A673 (cell line): ENCODE results near the gene NAT8L. TPM values are rescaled to one million over a fixed set of nuclear protein-coding genes. Genes with fewer than 3 reads are reported as not detected.

ENCODE experiments used
- BruUV-seq: library from RNA; stranded (reverse); fragments of 400-500 nt; replicated peaks from 2 replicates; lab custom pipeline; 2021; lab: Mats Ljungman, UMichigan
- CTCF ChIA-PET: fragments of 300-600 bp; sonication (Branson Sonifier 250); formaldehyde crosslinking; loops from one replicate; lab custom pipeline; 2022; ENCODE audit warnings: antibody characterized with exemption; lab: Charles Lee
- POLR2A ChIA-PET: fragments of 300-600 bp; sonication (Branson Sonifier 250); formaldehyde crosslinking; loops from one replicate; lab custom pipeline; 2022; ENCODE audit warnings: antibody characterized with exemption; ENCODE audit not compliant: low non-redundant PET; lab: Charles Lee
- DNase-seq: peaks from one replicate; pipeline ENCODE4 v3.0.0-alpha.2; 2015; ENCODE audit warnings: low spot score
- H3K27ac ChIP-seq: fragments of 200-600 bp; sonication (generic); 2 replicates; pipeline ENCODE4 v1.5.1; 2016; ENCODE audit warnings: mixed run types, low read depth, mild to moderate bottlenecking, mixed read lengths, antibody characterized with exemption, low read length; ENCODE audit not compliant: poor library complexity, severe bottlenecking
- H3K27me3 ChIP-seq: fragments of 200-600 bp; sonication (generic); replicated peaks from 2 replicates; pipeline ENCODE4 v1.6.1; 2017; ENCODE audit warnings: mixed run types, low read depth, mild to moderate bottlenecking, mixed read lengths, antibody characterized with exemption, low read length; ENCODE audit not compliant: insufficient read depth, poor library complexity
- H3K36me3 ChIP-seq: fragments of 200-600 bp; sonication (generic); 2 replicates; pipeline ENCODE4 v1.6.1; 2016; ENCODE audit warnings: mixed run types, mild to moderate bottlenecking, mixed read lengths, antibody characterized with exemption, low read length; ENCODE audit not compliant: insufficient read depth, poor library complexity, severe bottlenecking
- H3K4me1 ChIP-seq: fragments of 200-600 bp; sonication (generic); 2 replicates; pipeline ENCODE4 v1.6.1; 2017; ENCODE audit warnings: mixed run types, mild to moderate bottlenecking, mixed read lengths, antibody characterized with exemption, low read length; ENCODE audit not compliant: insufficient read depth, poor library complexity, severe bottlenecking
- H3K4me3 ChIP-seq: fragments of 200-600 bp; sonication (generic); 2 replicates; pipeline ENCODE4 v1.5.1; 2016; ENCODE audit warnings: low read depth, mixed run types, mild to moderate bottlenecking, mixed read lengths, low read length; ENCODE audit not compliant: poor library complexity, severe bottlenecking
- H3K9me3 ChIP-seq: fragments of 200-600 bp; sonication (generic); 2 replicates; pipeline ENCODE4 v1.6.1; 2016; ENCODE audit warnings: mixed run types, low read depth, mild to moderate bottlenecking, mixed read lengths, antibody characterized with exemption, low read length; ENCODE audit not compliant: poor library complexity, severe bottlenecking
- EZH2 ChIP-seq: fragments of 200-600 bp; sonication (generic); IDR thresholded peaks from 2 replicates; pipeline ENCODE4 v1.6.1; 2017; ENCODE audit warnings: borderline replicate concordance, low read depth, mild to moderate bottlenecking, mixed read lengths, antibody characterized with exemption, low read length; ENCODE audit not compliant: poor library complexity, severe bottlenecking
- intact Hi-C: fragments of 100-400 bp; cut with micrococcal nuclease; formaldehyde crosslinking; loops from one replicate; pipeline ENCODE4 v1.10.0; 2022; ENCODE audit not compliant: unreplicated experiment
- total RNA-seq: library from RNA; stranded (reverse); gene quantifications from 2 replicates; pipeline ENCODE4 v1.2.3, GENCODE V29; 2021
- TF ChIP-seq, protein P1 (sequence below): fragments of 300-800, 200-600 bp; sonication (generic); conservative IDR thresholded peaks from 2 replicates; pipeline ENCODE4 v1.5.1; 2017; ENCODE audit warnings: low read depth, mild to moderate bottlenecking, antibody characterized with exemption, low read length, moderate library complexity, mixed read lengths

Gene NAT8L
- total RNA-seq, 1 experiment from 2014 or later = 2.5 TPM

DNA sequence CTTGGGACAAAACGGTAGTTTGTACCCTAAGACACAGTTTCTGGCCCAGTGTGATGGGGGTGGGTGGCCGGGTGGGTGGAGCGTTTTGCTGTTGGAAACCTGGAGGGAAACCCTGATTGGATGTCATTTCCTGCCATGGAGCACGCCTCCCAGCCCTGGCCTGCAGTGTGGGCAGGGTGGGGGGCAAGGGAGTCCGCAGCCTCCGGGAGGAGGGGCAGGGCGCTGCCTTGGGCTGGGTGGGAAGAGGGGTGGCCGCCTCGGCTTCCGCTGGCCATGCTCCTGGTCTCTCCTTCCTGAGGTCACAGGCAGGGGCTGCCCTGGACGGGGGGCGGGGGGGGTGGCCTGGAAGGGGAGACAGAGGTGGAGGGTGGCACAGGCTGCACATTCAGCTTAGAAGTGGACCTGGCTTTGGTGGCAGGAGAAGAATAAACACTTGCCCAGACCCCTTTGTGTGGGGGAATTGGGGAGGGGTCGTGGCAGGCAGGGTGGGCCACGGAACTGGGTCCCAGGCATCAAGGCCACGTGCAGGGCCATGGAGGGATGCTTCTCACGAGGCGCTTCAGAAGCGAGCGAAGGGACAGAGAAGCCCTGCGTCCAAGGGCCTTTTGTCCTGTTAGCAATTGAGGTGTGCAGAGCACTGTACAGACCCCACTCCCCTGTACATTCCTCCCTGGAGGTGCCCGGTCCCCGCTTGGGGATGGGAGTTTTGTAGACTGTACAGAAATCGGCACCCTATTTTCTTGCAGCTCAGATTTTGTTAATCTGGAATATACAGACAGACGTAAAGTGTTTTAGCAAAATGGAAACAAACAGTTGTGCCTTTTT lies 6.2 kb downstream of the NAT8L start:
- H3K4me1 ChIP-seq = no peaks in the 10 kb centered on the region
- DNase-seq = no peak
- no peak overlapping the region for H3K27ac ChIP-seq
- no peak for TF ChIP-seq EZH2
- TF ChIP-seq, protein P1, sequence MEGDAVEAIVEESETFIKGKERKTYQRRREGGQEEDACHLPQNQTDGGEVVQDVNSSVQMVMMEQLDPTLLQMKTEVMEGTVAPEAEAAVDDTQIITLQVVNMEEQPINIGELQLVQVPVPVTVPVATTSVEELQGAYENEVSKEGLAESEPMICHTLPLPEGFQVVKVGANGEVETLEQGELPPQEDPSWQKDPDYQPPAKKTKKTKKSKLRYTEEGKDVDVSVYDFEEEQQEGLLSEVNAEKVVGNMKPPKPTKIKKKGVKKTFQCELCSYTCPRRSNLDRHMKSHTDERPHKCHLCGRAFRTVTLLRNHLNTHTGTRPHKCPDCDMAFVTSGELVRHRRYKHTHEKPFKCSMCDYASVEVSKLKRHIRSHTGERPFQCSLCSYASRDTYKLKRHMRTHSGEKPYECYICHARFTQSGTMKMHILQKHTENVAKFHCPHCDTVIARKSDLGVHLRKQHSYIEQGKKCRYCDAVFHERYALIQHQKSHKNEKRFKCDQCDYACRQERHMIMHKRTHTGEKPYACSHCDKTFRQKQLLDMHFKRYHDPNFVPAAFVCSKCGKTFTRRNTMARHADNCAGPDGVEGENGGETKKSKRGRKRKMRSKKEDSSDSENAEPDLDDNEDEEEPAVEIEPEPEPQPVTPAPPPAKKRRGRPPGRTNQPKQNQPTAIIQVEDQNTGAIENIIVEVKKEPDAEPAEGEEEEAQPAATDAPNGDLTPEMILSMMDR = no peak
- BruUV-seq = no TSS peak
- no peaks in the 10 kb centered on the region for H3K36me3 ChIP-seq
- intact Hi-C loops = no loop called here
- H3K4me3 ChIP-seq = no peak overlapping the region
- POLR2A ChIA-PET = no interaction called here
- CTCF ChIA-PET = no interaction called here
- H3K27me3 ChIP-seq = no peaks in the 10 kb centered on the region
- no peaks in the 10 kb centered on the region for H3K9me3 ChIP-seq

GRCh38 chr4:2066011-2066551 lies 7.0 kb downstream of the NAT8L start:
- H3K9me3 ChIP-seq = no peaks in the 10 kb centered on the region
- H3K27me3 ChIP-seq = no peaks in the 10 kb centered on the region
- intact Hi-C loops = no loop called here
- ChIA-PET POLR2A (no interaction called here), CTCF (no interaction called here)
- no TSS peak for BruUV-seq
- no peak overlapping the region for H3K27ac ChIP-seq
- no peaks in the 10 kb centered on the region for H3K4me1 ChIP-seq
- no peak for TF ChIP-seq EZH2
- TF ChIP-seq, protein P1 = no peak
- H3K4me3 ChIP-seq = no peak overlapping the region
- no peaks in the 10 kb centered on the region for H3K36me3 ChIP-seq
- DNase-seq = no peak

DNA sequence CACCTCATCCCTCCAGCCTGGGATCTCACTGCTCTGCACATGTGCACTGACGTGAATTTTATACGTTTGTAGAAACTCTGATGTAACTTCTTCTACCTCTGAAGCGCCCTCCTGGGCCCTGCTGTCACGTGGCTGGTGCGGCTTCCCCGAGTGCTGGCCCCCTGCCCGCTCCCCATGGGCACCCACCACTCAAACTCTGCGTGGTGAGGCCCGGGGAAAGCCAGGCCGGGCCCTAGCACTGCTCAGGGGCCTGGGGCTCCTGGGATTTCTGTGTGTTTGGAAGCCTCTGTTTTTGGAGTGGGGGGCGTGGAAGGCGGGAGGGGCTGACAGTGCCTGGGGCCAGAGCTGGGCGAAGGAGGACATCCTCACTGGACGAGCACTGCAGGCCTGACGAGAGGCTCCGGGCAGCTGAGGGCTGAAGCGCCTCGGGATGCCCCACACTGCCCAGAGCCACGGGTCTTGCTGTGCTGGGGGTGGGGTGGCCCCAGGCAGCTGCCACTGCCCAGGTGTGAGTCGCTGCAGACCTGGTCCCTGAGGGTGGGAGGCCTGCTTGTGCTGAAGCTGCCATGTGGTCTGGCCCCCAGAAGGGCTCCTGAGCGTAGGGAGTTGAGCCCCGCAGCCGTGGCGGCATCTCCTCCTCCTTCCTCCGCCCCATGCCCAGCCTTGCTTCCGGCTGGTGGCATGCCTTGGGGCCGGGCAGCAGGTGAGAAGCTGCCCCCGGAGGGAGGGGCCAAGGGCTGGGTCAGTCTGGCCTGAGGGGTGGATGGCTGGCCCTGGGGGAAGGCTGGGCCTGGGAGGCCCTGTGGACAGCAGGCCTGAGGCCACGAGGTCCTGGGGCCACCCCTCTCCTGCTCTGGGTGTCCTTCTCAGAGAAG lies 7.7 kb downstream of the NAT8L start:
- DNase-seq = no peak
- TF ChIP-seq EZH2 = no peak
- TF ChIP-seq, protein P1 = no peak
- no peaks in the 10 kb centered on the region for H3K27me3 ChIP-seq
- CTCF ChIA-PET = no interaction called here
- no peaks in the 10 kb centered on the region for H3K9me3 ChIP-seq
- no peaks in the 10 kb centered on the region for H3K4me1 ChIP-seq
- H3K4me3 ChIP-seq = no peak overlapping the region
- no peak overlapping the region for H3K27ac ChIP-seq
- no TSS peak for BruUV-seq
- POLR2A ChIA-PET = no interaction called here
- H3K36me3 ChIP-seq = no peaks in the 10 kb centered on the region
- intact Hi-C loops = no loop called here
